ENCODE measurements around the gene BANP.
"Not testable (repeated sequence)": the region's sequence is repeated elsewhere in the genome, so short reads cannot be mapped to it uniquely, and the experiment has no call there.

Gene BANP

DNA sequence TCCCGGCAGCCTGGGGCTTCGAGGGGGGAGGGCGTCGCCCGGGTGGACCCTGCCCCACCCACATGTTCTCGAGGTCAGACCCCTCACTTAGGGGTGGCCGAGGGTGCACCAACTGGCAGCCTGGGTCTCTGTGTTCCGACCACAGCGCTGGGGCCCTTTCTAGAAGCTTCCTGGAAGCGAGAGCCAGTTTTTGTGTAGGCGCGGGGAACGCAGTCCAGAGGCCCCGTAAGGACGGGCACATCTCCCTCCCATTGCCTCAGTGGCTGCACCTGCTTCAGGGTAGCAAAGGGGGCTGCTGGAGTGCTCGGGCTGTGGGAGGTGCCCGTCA is 148.3 kb downstream of the BANP start:
- no peak for TF ChIP-seq POLR2A (IDR thresholded peaks at IDR 0.05; ENCODE audit: low read depth, low read length)
- no peak for FAIRE-seq

GRCh38 chr16:88099956-88100355 is 148.7 kb downstream of the BANP start:
- FAIRE-seq = not testable (repeated sequence)

More for the DNA sequence above, 148.3 kb downstream of the BANP start:
- no peak for DNase-seq (ENCODE audit: insufficient read length, low spot score)

GRCh38 chr16:88100801-88101622 is 149.8 kb downstream of the BANP start:
- not testable (repeated sequence) for DNase-seq (ENCODE audit: insufficient read length, low spot score); FAIRE-seq

More at GRCh38 chr16:88099956-88100355, 148.7 kb downstream of the BANP start:
- not testable (repeated sequence) for DNase-seq (ENCODE audit: insufficient read length, low spot score)

DNA sequence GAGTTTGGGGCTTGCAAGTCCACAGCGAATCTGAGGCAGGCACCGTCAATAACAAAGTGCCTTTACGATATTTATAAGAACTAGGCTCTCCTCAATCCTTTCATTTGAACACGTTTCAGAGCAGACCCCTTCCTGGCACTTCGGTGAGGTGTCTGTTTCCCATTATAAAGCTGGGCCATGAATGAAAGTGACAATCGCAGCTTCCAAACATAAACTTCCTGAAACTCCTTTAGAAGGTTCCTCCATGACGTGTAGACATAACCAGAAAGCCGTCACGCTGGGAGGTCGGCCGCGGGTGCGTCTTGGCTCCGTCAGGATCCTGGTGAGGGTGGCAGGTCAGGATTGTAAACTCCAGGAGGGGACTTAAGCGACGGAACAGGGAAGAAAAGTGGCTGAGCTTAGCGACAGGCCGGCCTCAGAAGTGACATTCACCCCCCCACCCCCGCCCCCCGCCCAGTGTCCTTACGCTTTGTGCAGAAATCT is 150.4 kb downstream of the BANP start:
- DNase-seq (ENCODE audit: insufficient read length, low spot score); FAIRE-seq: not testable (repeated sequence)

- DNase-seq (ENCODE audit: insufficient read length, low spot score) (no peak), FAIRE-seq (no peak)
- TF ChIP-seq POLR2A (IDR thresholded peaks at IDR 0.05; ENCODE audit: low read depth, low read length) = no peak
These were observed 151.4 kb downstream of the BANP start for GRCh38 chr16:88102597-88102996.

- TF ChIP-seq POLR2A (IDR thresholded peaks at IDR 0.05; ENCODE audit: low read depth, low read length) = no peak
- DNase-seq (ENCODE audit: insufficient read length, low spot score) (no peak), FAIRE-seq (no peak)
These were observed 151.8 kb downstream of the BANP start for GRCh38 chr16:88103011-88103410.

DNA sequence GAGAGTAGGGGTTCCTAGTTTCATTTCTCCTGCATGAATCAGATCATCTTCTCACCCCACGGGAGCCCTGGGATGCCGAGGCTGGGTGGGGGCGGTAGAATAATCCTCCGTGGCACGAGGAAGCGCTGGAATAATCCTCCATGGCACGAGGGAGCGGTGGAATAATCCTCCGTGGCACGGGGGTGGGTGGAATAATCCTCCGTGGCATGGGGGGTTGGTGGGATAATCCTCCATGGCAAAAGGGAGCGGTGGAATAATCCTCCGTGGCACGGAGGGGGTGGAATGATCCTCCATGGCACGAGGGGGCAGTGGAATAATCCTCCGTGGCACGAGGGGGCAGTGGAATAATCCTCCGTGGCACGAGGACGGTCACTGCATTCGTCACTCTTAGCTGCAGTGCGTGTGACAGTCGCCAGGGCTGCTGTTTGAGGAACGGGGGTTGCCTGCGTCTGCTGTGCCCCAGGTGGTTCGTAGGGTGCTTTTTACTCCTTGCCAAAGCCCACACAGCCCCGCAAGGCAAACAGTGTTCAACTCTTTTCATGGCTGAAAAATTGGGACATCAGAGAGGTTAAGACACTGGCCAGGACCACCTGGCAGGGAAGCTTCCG is 152.5 kb downstream of the BANP start:
- FAIRE-seq (no peak), DNase-seq (ENCODE audit: insufficient read length, low spot score) (no peak)
- no peak for TF ChIP-seq POLR2A (IDR thresholded peaks at IDR 0.05; ENCODE audit: low read depth, low read length)

DNA sequence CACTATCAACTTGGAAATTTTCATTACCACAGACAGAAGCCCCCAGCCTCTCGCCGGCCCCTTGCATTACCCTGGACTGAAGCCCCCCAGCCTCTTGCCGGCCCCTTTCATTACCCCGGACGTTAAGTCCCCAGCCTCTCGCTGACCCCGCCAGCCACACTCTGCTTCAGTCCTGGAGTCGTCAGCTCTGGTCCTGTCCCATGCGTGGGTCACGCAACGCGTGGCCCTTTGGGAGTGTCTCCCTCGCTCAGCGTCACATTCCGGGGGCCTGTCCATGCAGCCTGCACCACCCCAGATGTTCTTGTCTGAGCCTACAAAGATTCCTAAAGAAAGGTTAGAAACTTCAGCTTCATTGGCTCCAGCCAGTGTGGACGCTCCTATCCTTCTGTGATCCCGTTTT is 153.1 kb downstream of the BANP start:
- not testable (repeated sequence) for FAIRE-seq; DNase-seq (ENCODE audit: insufficient read length, low spot score)

- not testable (repeated sequence) for DNase-seq (ENCODE audit: insufficient read length, low spot score); FAIRE-seq
These were observed 154.4 kb downstream of the BANP start for GRCh38 chr16:88105574-88106140.

DNA sequence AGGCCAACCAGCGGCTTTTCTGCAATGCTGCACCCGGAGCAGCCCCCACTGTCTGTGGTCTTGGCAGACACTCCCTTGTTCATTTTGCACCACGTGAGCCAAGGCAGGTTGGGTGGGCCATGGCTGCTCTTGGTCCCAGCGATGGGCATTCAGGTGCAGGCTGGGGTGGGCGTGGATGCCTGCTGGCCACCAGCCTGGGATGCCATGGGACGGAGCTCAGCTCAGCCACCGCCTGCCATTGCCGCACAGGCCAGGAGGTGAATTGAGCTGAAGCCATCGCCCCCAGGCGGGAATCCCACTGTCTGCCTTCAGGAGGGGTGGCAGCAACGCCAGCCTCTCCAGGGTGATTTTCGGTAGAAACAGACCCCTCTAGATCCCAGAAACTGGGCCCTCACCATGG is 155.3 kb downstream of the BANP start:
- FAIRE-seq; DNase-seq (ENCODE audit: insufficient read length, low spot score): not testable (repeated sequence)

GRCh38 chr16:88108762-88109161 is 157.5 kb downstream of the BANP start:
- FAIRE-seq (no peak), DNase-seq (ENCODE audit: insufficient read length, low spot score) (no peak)
- no peak for TF ChIP-seq POLR2A (IDR thresholded peaks at IDR 0.05; ENCODE audit: low read depth, low read length)

DNA sequence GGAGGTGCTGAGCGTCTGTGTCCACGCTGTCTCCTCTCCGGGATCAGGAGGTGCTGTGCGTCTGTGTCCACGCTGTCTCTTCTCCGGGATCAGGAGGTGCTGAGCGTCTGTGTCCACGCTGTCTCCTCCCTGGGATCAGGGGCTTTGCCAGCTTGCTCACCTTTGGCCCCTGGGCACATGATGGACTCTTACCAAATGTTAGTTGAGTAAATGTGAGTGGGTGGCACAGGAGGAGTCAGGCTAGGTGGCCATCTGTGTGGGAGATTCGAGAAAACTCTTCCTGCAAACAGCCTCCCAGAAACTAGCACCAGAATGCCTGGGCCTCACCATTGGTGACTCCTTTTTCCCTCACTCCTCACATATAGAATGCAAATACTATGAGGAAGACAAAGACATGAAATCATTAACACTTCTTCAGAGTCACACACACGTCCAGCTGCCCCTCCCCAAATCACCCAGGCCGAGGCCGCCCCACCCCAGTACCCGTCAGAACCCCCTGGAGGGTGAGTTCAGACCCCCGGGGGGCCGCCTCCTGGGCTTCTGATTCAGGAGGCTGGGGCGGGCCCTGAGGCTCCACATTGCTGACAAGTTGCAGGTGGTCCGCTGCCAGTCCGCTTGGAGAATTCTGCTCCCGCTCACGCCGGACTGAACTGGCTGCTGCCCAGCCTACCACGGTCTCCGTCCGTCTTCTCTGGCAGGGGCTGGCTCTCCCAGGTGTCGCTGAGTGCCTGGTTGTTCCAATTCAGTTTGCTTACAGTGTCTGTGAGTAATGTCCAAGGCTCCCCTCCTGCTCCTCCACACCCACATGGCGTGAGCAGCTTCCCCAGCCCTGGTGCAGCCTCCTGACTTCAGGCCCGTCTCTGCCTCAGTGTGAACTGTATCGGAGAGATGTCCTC is 158.7 kb downstream of the BANP start:
- not testable (repeated sequence) for FAIRE-seq; DNase-seq (ENCODE audit: insufficient read length, low spot score)

GRCh38 chr16:88110875-88111494 is 159.8 kb downstream of the BANP start:
- not testable (repeated sequence) for FAIRE-seq; DNase-seq (ENCODE audit: insufficient read length, low spot score)

DNA sequence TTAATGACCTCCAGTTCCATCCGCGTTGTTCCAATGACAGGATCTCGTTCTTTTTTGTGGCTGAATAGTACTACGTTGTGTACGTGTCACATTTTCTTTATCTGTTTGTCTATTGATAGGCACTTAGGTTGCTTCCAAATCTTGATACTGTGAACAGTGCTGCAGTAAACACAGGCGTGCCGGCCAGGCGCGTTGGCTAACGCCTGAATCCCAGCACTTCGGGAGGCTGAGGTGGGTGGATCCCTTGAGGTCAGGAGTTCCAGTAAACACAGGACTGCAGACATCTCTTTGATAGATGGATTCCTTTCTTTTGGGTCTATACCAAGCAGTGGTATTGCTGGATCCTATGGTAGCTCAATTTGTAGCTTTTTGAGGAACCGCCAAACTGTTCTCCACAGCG is 160.7 kb downstream of the BANP start:
- DNase-seq (ENCODE audit: insufficient read length, low spot score); FAIRE-seq: not testable (repeated sequence)
